Naive thymus-derived CD4-positive, alpha-beta T cell (primary cell): Measurements from ENCODE around the gene GOSR1. TPM values are rescaled to one million over a fixed set of nuclear protein-coding genes. Genes with fewer than 3 reads are reported as not detected.
"Not testable (repeated sequence)": the region's sequence is repeated elsewhere in the genome, so short reads cannot be mapped to it uniquely, and the experiment has no call there.

Experiments used
- ATAC-seq: fragments of 150-1000 bp; cut with Tn5 transposase; 2 replicates; pipeline ENCODE4 v1.10.0; 2021; ENCODE audit warnings: mild to moderate bottlenecking, moderate library complexity
- CTCF ChIA-PET: fragments of 350-600 bp; sonication (Branson Sonifier 250); formaldehyde crosslinking; loops from one replicate; lab custom pipeline; 2021; ENCODE audit warnings: antibody characterized with exemption; lab: Charles Lee
- POLR2A ChIA-PET: fragments of 350-600 bp; sonication (Branson Sonifier 250); formaldehyde crosslinking; loops from one replicate; lab custom pipeline; 2021; ENCODE audit warnings: antibody characterized with exemption, inconsistent platforms; lab: Charles Lee
- DNase-seq, 9 donors: peaks; one replicate each; pipeline versions ENCODE4 v3.0.0 to v3.0.0-alpha.2; 2020 to 2022; ENCODE audit warnings: mixed read lengths in 1 of 9
- H3K27ac ChIP-seq: one replicate; pipeline ENCODE4 v1.7.0; 2013; ENCODE audit warnings: mild to moderate bottlenecking, low read depth, low read length, moderate library complexity
- H3K27me3 ChIP-seq, 2 donors: one replicate each; pipeline ENCODE4 v1.7.0; 2013; ENCODE audit warnings: low read length in 2 of 2, mild to moderate bottlenecking in 2 of 2, moderate library complexity in 2 of 2; ENCODE audit not compliant: control insufficient read depth in 2 of 2, insufficient read depth in 2 of 2
- H3K36me3 ChIP-seq, 3 experiments: 1 replicate in 2 of 3; 2 replicates in 1 of 3; pipeline ENCODE4 v1.7.0; 2013; ENCODE audit warnings: low read length in 3 of 3, mild to moderate bottlenecking in 3 of 3, moderate library complexity in 1 of 3; ENCODE audit not compliant: insufficient read depth in 3 of 3, control insufficient read depth in 2 of 3
- H3K4me1 ChIP-seq, 2 donors: one replicate each; pipeline ENCODE4 v1.7.0; 2013; ENCODE audit warnings: low read length in 2 of 2, mild to moderate bottlenecking in 2 of 2, moderate library complexity in 1 of 2; ENCODE audit not compliant: control insufficient read depth in 2 of 2, insufficient read depth in 2 of 2
- H3K4me3 ChIP-seq: 2 replicates; pipeline ENCODE4 v1.7.0; 2013; ENCODE audit warnings: mild to moderate bottlenecking, low read length
- H3K9me3 ChIP-seq, 3 experiments: 1 replicate in 2 of 3; 2 replicates in 1 of 3; pipeline ENCODE4 v1.7.0; 2013; ENCODE audit warnings: low read length in 3 of 3; ENCODE audit not compliant: control insufficient read depth in 2 of 3
- H3K27ac Mint-ChIP-seq, 9 donors: one replicate each; pipeline ENCODE4 v1.8.0; 2020 to 2022; ENCODE audit warnings: mixed read lengths in 9 of 9, mild to moderate bottlenecking in 8 of 9, moderate library complexity in 5 of 9, inconsistent platforms in 2 of 9
- H3K27me3 Mint-ChIP-seq, 5 donors: one replicate each; pipeline ENCODE4 v1.8.0; 2021 to 2022; ENCODE audit warnings: mixed read lengths in 5 of 5, mild to moderate bottlenecking in 1 of 5
- H3K36me3 Mint-ChIP-seq, 5 donors: one replicate each; pipeline ENCODE4 v1.8.0; 2020 to 2022; ENCODE audit warnings: mixed read lengths in 5 of 5, mild to moderate bottlenecking in 3 of 5, inconsistent platforms in 1 of 5
- H3K4me1 Mint-ChIP-seq, 7 donors: one replicate each; pipeline ENCODE4 v1.8.0; 2020 to 2022; ENCODE audit warnings: mixed read lengths in 7 of 7, mild to moderate bottlenecking in 3 of 7, inconsistent platforms in 1 of 7
- H3K4me3 Mint-ChIP-seq, 10 donors: one replicate each; pipeline ENCODE4 v1.8.0; 2020 to 2022; ENCODE audit warnings: mild to moderate bottlenecking in 10 of 10, mixed read lengths in 10 of 10, moderate library complexity in 6 of 10, inconsistent platforms in 2 of 10
- H3K9me3 Mint-ChIP-seq, 11 donors: one replicate each; pipeline ENCODE4 v1.8.0; 2020 to 2022; ENCODE audit warnings: mixed read lengths in 11 of 11, mild to moderate bottlenecking in 4 of 11, inconsistent platforms in 1 of 11, moderate library complexity in 1 of 11
- intact Hi-C, 2 donors: fragments of 100-400 bp; cut with micrococcal nuclease; formaldehyde crosslinking; loops; one replicate each; pipeline ENCODE4 v1.15.1; 2023
- polyA plus RNA-seq, 2 donors: library from polyadenylated mRNA; unstranded; fragments of 300-500 nt; fragmentation: Illumina TruSeq; gene quantifications; one replicate each; pipeline ENCODE4 v1.2.3, GENCODE V29; 2021
- total RNA-seq, 6 experiments: library from RNA in 5 of 6; stranded (reverse) in 5 of 6; gene quantifications; 1 replicate in 5 of 6; 2 replicates in 1 of 6; pipeline ENCODE4 v1.2.3 and lab custom pipeline; 2021 to 2026

Gene GOSR1
- total and polyA plus RNA-seq, 7 experiments from 2014 or later: 45.1 to 70.8 (median 62.9) TPM

DNA sequence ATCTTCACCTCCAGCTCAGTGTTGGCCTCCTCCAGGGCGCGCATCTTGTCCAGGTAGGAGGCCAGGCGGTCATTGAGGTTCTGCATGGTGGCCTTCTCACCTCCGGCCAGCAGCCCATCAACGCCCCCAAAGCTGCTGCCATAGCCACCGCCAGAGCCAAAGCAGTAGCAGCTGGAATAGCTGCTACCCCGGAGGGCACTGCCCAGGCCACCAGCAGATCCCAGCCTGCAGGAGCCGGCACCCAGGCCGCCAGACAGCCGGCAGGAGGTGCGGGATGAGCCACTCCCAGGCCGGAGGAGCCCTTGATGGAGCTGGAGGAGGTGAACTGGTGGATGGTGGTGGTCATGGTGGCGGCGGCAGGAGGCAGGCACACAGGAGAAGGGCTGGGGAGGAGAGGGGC lies 94.2 kb downstream of the GOSR1 start:
- intact Hi-C loops, H3K4me1 Mint-ChIP-seq, H3K27me3 Mint-ChIP-seq, H3K4me3 ChIP-seq, H3K27ac Mint-ChIP-seq, H3K4me3 Mint-ChIP-seq, POLR2A ChIA-PET, H3K36me3 Mint-ChIP-seq, DNase-seq, H3K27me3 ChIP-seq, H3K9me3 Mint-ChIP-seq, ATAC-seq, H3K4me1 ChIP-seq, H3K9me3 ChIP-seq, CTCF ChIA-PET, H3K27ac ChIP-seq, H3K36me3 ChIP-seq: not testable (repeated sequence)

DNA sequence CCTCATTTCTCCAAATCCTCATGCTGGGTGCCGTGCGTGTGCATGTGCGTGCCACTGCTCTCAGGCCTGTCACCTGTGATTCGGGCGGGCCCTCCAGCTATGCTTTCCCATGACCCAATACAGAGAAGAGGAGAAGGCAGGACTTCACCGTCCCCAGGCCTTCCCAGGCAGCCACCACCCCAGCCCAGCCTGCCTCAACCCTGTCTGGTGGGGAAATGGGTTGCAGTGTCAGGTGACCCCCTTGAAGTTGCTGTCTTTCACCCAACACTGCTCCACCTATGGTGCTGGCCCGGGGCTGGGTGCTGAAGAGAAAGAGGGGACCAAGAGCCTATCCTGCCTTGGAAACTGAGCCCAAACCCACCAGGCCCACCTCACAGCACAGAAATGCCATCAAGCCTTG lies 94.7 kb downstream of the GOSR1 start:
- no peaks in the 10 kb centered on the region for H3K9me3 ChIP-seq
- DNase-seq (no peak), ATAC-seq (no peak)
- no peak overlapping the region for H3K27ac ChIP-seq
- Mint-ChIP-seq H3K36me3 (no peaks in the 10 kb centered on the region), H3K27me3 (peaks cover 0 to 7% (median 0%) of the 10 kb centered on the region in 5 donors), H3K27ac (no peak overlapping the region), H3K4me1 (no peaks in the 10 kb centered on the region), H3K9me3 (no peaks in the 10 kb centered on the region), H3K4me3 (no peak overlapping the region)
- ChIA-PET POLR2A (no interaction called here), CTCF (no interaction called here)
- intact Hi-C loops: no loop called here
- no peaks in the 10 kb centered on the region for H3K36me3 ChIP-seq
- H3K4me1 ChIP-seq: no peaks in the 10 kb centered on the region
- H3K27me3 ChIP-seq: no peaks in the 10 kb centered on the region
- no peak overlapping the region for H3K4me3 ChIP-seq

DNA sequence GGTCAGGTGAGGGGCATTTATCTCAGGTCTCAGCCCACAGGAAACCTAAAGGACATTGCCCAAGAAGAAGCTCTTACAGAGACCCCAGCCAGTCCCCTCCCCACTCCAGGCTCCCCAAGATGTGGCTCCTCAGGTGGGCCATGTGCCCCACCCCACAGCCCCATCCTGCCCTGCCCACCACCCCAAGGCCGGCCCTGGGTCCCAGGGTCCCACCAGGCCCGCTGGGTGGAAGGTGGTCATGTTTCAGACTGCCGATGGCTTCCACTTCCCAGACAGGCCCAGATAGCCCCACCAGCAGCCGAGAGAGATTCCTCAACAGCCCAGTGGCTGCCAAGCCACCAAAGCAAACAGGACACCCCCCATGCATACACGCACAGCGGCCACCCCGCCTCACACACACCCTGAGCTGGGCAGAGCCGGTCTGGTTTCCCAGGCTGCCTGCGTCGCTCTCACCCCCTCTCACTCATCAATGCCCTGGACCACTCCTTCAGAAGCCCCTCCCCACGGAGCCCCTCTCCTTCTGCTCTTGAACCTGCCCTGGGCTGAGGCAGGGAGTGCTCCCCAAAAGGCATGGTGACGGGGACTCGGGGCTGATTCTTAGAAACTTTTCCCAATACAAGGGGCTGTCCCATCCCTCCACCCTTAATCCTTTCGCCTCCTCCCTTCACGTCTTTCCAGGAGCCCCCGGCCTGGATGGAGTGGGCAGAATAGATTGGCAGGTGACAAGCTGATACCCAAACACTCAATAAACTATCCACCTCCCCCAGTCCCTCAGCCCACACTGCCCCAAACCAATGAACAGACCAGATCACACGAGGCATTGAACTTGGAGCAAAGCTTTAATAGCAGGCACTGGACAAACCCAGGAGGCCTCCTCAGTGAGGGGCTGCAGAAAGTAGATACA lies 95.7 kb downstream of the GOSR1 start:
- H3K27me3 ChIP-seq, H3K36me3 ChIP-seq, H3K4me1 ChIP-seq, H3K9me3 Mint-ChIP-seq, H3K27ac ChIP-seq, H3K27me3 Mint-ChIP-seq, CTCF ChIA-PET, intact Hi-C loops, POLR2A ChIA-PET, H3K4me1 Mint-ChIP-seq, H3K4me3 Mint-ChIP-seq, H3K9me3 ChIP-seq, DNase-seq, ATAC-seq, H3K4me3 ChIP-seq, H3K36me3 Mint-ChIP-seq: not testable (repeated sequence)
- H3K27ac Mint-ChIP-seq: peak overlapping the region in 1 of 9 donors; percentile 32

DNA sequence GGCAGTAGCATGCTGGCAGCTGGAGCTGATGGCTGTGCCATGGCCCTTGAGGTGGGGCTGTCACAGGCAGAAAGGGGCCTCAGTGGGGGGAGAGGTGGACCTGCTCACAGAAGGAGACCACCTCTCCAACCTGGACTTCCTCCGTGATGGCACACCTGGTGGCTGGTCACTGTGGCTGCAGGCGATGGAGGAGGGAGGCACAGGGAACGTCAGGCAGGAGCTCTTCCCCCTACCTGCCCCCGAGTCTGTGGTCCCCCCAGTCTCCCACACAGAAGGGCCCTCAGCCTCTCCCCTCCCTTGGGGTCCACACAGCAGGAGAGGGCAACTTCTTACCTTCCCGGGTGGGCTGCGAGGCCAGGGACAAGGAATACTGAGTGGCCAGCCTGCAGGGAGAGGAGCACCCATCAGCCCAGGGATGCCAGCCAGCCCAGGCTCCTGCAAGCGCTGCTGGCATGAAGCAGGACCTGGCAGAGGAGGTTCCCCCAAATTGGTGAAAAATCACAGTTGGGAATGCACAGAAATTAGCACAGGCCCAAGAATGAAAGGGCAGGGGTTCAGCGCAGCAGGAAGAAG lies 96.5 kb downstream of the GOSR1 start:
- no peaks in the 10 kb centered on the region for H3K9me3 Mint-ChIP-seq
- peaks cover 0 to 7% (median 0%) of the 10 kb centered on the region in 7 donors for H3K4me1 Mint-ChIP-seq
- Histone ChIP-seq H3K27ac (no peak overlapping the region), H3K36me3 (no peaks in the 10 kb centered on the region), H3K4me3 (no peak overlapping the region), H3K27me3 (no peaks in the 10 kb centered on the region), H3K9me3 (no peaks in the 10 kb centered on the region), H3K4me1 (no peaks in the 10 kb centered on the region)
- H3K27ac Mint-ChIP-seq: no peak overlapping the region
- H3K27me3 Mint-ChIP-seq: peaks cover 0 to 4% (median 0%) of the 10 kb centered on the region in 5 donors
- ATAC-seq (no peak), DNase-seq (no peak)
- H3K4me3 Mint-ChIP-seq: no peak overlapping the region
- POLR2A ChIA-PET: no interaction called here
- intact Hi-C loops: no loop called here
- H3K36me3 Mint-ChIP-seq: no peaks in the 10 kb centered on the region
- CTCF ChIA-PET: no interaction called here

DNA sequence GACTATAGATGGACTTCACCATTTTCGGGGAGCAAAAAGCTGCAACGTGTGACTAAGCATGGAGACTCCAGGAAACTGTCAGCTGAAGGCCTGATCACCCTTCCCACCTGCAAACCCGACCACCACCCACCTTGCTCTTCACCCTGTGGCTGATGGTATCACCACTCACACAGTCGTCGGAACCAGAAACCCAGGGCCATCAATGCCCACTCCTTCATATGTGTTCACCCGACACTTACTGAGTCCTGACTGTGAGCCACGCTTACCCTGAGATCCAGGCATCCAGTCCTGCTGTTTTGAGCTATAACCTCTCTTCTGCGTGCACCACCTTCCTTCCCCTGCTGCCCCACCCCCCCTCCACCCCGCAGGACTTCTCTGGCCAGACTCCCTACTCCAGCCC lies 97.1 kb downstream of the GOSR1 start:
- DNase-seq, CTCF ChIA-PET, H3K4me3 Mint-ChIP-seq, H3K36me3 ChIP-seq, H3K9me3 ChIP-seq, H3K4me3 ChIP-seq, H3K27me3 Mint-ChIP-seq, H3K27ac ChIP-seq, H3K36me3 Mint-ChIP-seq, H3K27ac Mint-ChIP-seq, intact Hi-C loops, H3K27me3 ChIP-seq, ATAC-seq, H3K9me3 Mint-ChIP-seq, H3K4me1 Mint-ChIP-seq, POLR2A ChIA-PET, H3K4me1 ChIP-seq: not testable (repeated sequence)

DNA sequence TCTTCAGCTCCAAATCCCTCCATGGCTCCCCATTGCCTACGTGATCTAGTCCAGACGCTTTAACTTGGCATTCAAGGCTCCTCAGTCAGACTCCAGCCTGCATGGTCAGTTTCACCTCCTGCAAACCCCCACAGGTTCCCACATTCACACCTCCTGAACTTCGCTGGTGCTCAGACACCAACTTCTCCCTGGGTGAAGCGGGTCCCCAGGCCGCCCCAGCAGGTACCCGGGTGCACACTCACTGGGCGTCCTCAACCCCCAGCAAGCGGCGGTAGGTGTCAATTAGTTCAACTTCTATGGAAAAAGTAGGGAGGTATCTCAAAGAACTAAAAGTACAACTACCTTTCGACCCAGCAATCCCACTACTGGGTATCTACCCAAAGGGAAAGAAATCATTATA lies 97.6 kb downstream of the GOSR1 start:
- CTCF ChIA-PET, H3K9me3 Mint-ChIP-seq, H3K36me3 ChIP-seq, H3K27ac ChIP-seq, DNase-seq, H3K4me1 Mint-ChIP-seq, POLR2A ChIA-PET, intact Hi-C loops, H3K4me1 ChIP-seq, H3K4me3 Mint-ChIP-seq, H3K4me3 ChIP-seq, H3K27ac Mint-ChIP-seq, H3K36me3 Mint-ChIP-seq, H3K27me3 Mint-ChIP-seq, ATAC-seq, H3K27me3 ChIP-seq, H3K9me3 ChIP-seq: not testable (repeated sequence)
